Activated naive CD8-positive, alpha-beta T cell treated with anti-CD3 and anti-CD28 coated beads for 36 hours (primary cell): ENCODE measurements around the gene PRMT7. TPM values are rescaled to one million over a fixed set of nuclear protein-coding genes. Genes with fewer than 3 reads are reported as not detected.

Experiments
- DNase-seq: peaks from one replicate; pipeline ENCODE4 v3.0.0; 2021
- H3K27ac Mint-ChIP-seq: one replicate; pipeline ENCODE4 v1.8.0; 2022; ENCODE audit warnings: mild to moderate bottlenecking, moderate library complexity, mixed read lengths
- H3K27me3 Mint-ChIP-seq: one replicate; pipeline ENCODE4 v1.8.0; 2022; ENCODE audit warnings: mild to moderate bottlenecking, mixed read lengths
- H3K36me3 Mint-ChIP-seq: one replicate; pipeline ENCODE4 v1.8.0; 2021; ENCODE audit warnings: mild to moderate bottlenecking, mixed read lengths
- H3K4me1 Mint-ChIP-seq: one replicate; pipeline ENCODE4 v1.8.0; 2021; ENCODE audit warnings: mixed read lengths
- H3K4me3 Mint-ChIP-seq: one replicate; pipeline ENCODE4 v1.8.0; 2022; ENCODE audit warnings: mild to moderate bottlenecking, moderate library complexity, mixed read lengths
- H3K9me3 Mint-ChIP-seq: one replicate; pipeline ENCODE4 v1.8.0; 2022; ENCODE audit warnings: mixed read lengths
- total RNA-seq, 2 experiments: library from RNA; stranded (reverse); gene quantifications; one replicate each; pipeline ENCODE4 v1.2.3, GENCODE V29; 2021

Gene PRMT7
- total RNA-seq, 2 experiments from 2014 or later, result 68.9 to 72.0 TPM

DNA sequence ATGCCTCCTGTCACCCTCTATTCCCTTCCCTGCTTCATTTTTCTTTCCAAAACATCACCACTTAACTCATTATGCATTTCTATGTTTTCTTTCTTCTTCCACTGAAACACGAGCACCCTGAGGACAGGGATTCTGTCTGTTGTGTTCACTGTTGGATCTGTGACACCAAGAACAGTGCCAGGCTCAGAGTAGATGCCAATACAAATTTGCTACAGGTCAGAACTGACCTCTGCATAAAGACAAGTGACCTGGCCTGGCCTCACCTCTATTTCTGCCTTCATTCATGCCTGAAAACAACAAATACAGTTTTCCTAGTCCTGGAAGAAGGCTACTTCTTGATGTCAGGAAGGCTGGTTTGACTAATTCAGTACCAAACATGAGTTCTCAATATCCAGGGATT, 92.4 kb downstream of the PRMT7 start:
- H3K27me3 Mint-ChIP-seq, result no peaks in the 10 kb centered on the region
- no peaks in the 10 kb centered on the region for H3K36me3 Mint-ChIP-seq
- H3K4me3 Mint-ChIP-seq, result no peak overlapping the region
- no peaks in the 10 kb centered on the region for H3K9me3 Mint-ChIP-seq
- DNase-seq, result no peak
- no peak overlapping the region for H3K27ac Mint-ChIP-seq
- H3K4me1 Mint-ChIP-seq, result peaks cover 6% of the 10 kb centered on the region

DNA sequence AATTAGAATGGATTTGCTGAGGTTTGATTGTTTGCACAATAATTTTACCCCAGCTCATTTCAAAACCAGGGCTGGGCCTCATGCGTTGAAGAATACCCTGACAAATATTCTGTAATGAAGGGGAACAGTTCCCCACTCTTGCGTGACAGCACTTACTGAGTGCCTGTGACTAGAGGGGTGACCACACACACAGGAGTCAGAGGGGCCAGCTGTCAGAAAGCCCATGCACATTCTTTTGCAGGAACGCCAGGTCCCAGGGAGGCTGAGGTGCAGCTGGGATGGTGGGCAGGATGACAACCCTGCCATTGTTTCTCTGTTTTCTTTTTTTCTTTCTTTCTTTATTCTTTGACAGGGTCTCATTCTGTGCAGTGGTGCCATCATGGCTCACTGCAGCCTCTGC, 92.9 kb downstream of the PRMT7 start:
- no peaks in the 10 kb centered on the region for H3K27me3 Mint-ChIP-seq
- no peaks in the 10 kb centered on the region for H3K36me3 Mint-ChIP-seq
- H3K9me3 Mint-ChIP-seq, result no peaks in the 10 kb centered on the region
- no peak for DNase-seq
- no peak overlapping the region for H3K27ac Mint-ChIP-seq
- peaks cover 6% of the 10 kb centered on the region for H3K4me1 Mint-ChIP-seq
- no peak overlapping the region for H3K4me3 Mint-ChIP-seq

DNA sequence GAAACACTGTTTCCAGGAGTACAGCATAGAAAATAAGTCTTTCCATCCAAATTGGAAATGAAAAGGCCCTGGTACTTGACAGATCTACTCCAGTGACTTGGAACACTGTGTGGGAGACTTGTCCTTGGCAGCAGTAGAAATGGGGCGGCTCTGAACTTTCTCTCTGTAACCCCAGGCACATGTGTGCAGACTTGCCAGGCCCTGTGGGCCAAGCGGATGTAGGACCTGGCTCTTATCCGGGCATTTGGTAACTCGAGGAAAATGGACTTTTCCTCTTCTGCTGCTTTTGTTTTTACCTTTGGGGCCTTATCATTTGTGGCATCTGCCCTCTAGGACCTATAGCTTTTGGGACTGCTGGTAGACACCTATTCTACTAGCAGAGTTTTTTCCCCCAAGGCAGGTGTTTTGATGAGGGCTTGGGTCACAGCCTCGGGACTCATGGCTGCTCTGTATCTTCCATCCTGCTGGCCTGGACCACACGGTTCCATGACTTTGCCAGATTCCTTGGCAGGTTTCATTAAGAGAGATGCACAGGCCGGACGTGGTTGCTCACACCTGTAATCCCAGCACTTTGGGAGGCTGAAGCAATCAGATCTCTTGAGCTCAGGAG, 94.0 kb downstream of the PRMT7 start:
- peaks cover 6% of the 10 kb centered on the region for H3K4me1 Mint-ChIP-seq
- H3K27me3 Mint-ChIP-seq, result no peaks in the 10 kb centered on the region
- no peak for DNase-seq
- no peaks in the 10 kb centered on the region for H3K9me3 Mint-ChIP-seq
- no peak overlapping the region for H3K27ac Mint-ChIP-seq
- no peaks in the 10 kb centered on the region for H3K36me3 Mint-ChIP-seq
- H3K4me3 Mint-ChIP-seq, result no peak overlapping the region

DNA sequence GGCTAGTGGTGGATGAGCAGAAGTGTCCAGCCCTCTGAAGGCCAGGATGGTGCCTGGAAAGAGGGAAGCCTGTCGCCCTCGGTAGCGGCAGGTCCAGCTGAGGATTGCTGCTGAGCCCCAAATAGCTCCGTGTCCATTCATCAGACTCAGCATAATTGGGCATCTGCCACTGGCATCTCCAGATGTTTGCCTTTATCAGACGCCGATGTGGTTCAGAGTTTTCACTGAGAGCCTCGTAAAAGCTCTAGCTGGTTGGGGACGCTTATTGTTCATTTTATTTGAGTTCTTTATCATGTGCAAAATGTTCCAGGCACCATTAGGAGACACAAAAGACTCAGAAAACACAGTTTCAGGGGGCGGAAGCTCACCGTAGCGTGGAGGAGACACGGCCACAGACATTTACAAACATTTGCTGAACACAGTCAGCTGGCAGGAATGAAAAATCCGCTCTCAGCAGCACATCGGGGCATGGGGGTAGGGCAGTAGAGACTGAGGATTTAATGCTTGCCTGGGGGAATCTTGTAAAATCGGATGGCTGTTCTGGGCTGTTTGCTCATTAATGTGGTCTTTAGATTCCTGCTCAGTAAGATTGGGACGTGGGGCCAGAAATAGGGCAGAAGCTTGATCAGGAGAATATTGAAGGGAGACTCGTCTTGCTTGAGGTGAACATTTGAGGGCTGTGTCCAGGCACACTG, 95.8 kb downstream of the PRMT7 start:
- no peaks in the 10 kb centered on the region for H3K4me1 Mint-ChIP-seq
- no peak overlapping the region for H3K4me3 Mint-ChIP-seq
- no peak overlapping the region for H3K27ac Mint-ChIP-seq
- DNase-seq, result no peak
- no peaks in the 10 kb centered on the region for H3K36me3 Mint-ChIP-seq
- H3K9me3 Mint-ChIP-seq, result no peaks in the 10 kb centered on the region
- no peaks in the 10 kb centered on the region for H3K27me3 Mint-ChIP-seq

Other genes with a start within 250 kb of the PRMT7 start
- gene NFATC3, start 225.6 kb upstream of the PRMT7 start, total RNA-seq, result 10 to 100 TPM; 76.3 to 79.2 TPM
- gene ESRP2, start 74.9 kb upstream of the PRMT7 start, total RNA-seq, result 1 to 10 TPM in 1 of 2 experiments, under 1 TPM in 1; 0.92 to 1.2 TPM
- 1 to 10 TPM; 7.9 to 8.0 TPM for gene PLA2G15, start 65.6 kb upstream of the PRMT7 start, total RNA-seq
- gene SLC7A6, start 46.5 kb upstream of the PRMT7 start, total RNA-seq, result 10 to 100 TPM; 65.9 to 69.9 TPM
- 10 to 100 TPM; 23.0 to 23.3 TPM for gene SLC7A6OS, start 73 bp upstream of the PRMT7 start, total RNA-seq
- under 1 TPM; 0.06 to 0.16 TPM for gene SMPD3, start 137.5 kb downstream of the PRMT7 start, total RNA-seq
- 10 to 100 TPM; 21.8 to 24.8 TPM for gene ZFP90, start 228.3 kb downstream of the PRMT7 start, total RNA-seq